ENCODE results near the gene WDR5.

GRCh38 chr9:134182554-134183085, 46.7 kb downstream of the WDR5 start:
- TF ChIP-seq POLR2A (IDR thresholded peaks at IDR 0.05): no peak
- no peak for TF ChIP-seq CTCF (IDR thresholded peaks at IDR 0.05)

All from ovary (tissue), 3 donors.